ENCODE results near the gene CFAP300. TPM values are rescaled to one million over a fixed set of nuclear protein-coding genes. Genes with fewer than 3 reads are reported as not detected.

The CFAP300 gene
- total and polyA plus RNA-seq, 2 donors (not counting 1 experiment from before 2014, with no cell fraction given): not detected

- no peaks in the 10 kb centered on the region for H3K9me3 Mint-ChIP-seq (ENCODE audit: insufficient read depth)
- no peak overlapping the region for H3K27ac Mint-ChIP-seq
- POLR2A ChIA-PET: no interaction called here
Measured at GRCh38 chr11:102006835-102007566, 40.2 kb upstream of the CFAP300 start.

More at GRCh38 chr11:102006835-102007566, 40.2 kb upstream of the CFAP300 start:
- ATAC-seq (ENCODE audit: low read depth) (no peak), DNase-seq (no peak)
- H3K79me2 ChIP-seq (ENCODE audit: control insufficient read depth, insufficient read depth, low read length): no peaks in the 10 kb centered on the region
- no peak overlapping the region for H3K27ac ChIP-seq (ENCODE audit: low read length in 2 of 2)
- no peak overlapping the region for H3K4me3 ChIP-seq (ENCODE audit: control extremely low read depth in 1 of 5, extremely low read depth in 1 of 5, insufficient read depth in 1 of 5, low read depth in 2 of 5, low read length in 4 of 5)
- Mint-ChIP-seq H3K4me1 (no peaks in the 10 kb centered on the region), H3K4me3 (no peak overlapping the region), H3K27me3 (peaks cover 12% of the 10 kb centered on the region)
- no peak overlapping the region for H3K9ac ChIP-seq (ENCODE audit: low read length)
- TF ChIP-seq EZH2 (IDR thresholded peaks at IDR 0.05; ENCODE audit: borderline replicate concordance, insufficient read depth, low read depth, low read length, poor library complexity, severe bottlenecking) (no peak), CTCF (IDR thresholded peaks at IDR 0.05) (no peak)
- H3K4me2 ChIP-seq (replicated peaks; ENCODE audit: low read depth, low read length, poor library complexity, severe bottlenecking): no peak overlapping the region
- H3K36me3 ChIP-seq (replicated peaks in 1 of 2; ENCODE audit: control extremely low read depth in 1 of 2, control insufficient read depth in 1 of 2, extremely low read depth in 1 of 2, insufficient read depth in 2 of 2, low read length in 1 of 2): no peaks in the 10 kb centered on the region
- H4K20me1 ChIP-seq (ENCODE audit: control insufficient read depth, insufficient read depth, low read length, poor library complexity, severe bottlenecking): no peaks in the 10 kb centered on the region
- H3K9me3 ChIP-seq (ENCODE audit: control extremely low read depth in 1 of 3, control insufficient read depth in 2 of 3, insufficient read depth in 1 of 3, low read length in 2 of 3): no peaks in the 10 kb centered on the region
- H2AFZ ChIP-seq (ENCODE audit: insufficient read depth, low read depth, low read length, poor library complexity, severe bottlenecking): no peak overlapping the region
- no CpG with 5 or more reads among the region's 7 CpGs for WGBS (ENCODE audit: insufficient coverage)
- intact Hi-C loops (cut with micrococcal nuclease): loop anchor here (1.0 to 5.0 kb wide), 2 partner anchors 147 to 605 kb away; no protein-coding TSS in a partner anchor
- H3K27me3 ChIP-seq (replicated peaks in 1 of 4; ENCODE audit: control extremely low read depth in 1 of 4, control insufficient read depth in 3 of 4, insufficient read depth in 4 of 4, low read length in 3 of 4): peaks cover 0 to 5% (median 0%) of the 10 kb centered on the region in 4 experiments
- H3K4me1 ChIP-seq (ENCODE audit: control insufficient read depth in 2 of 2, insufficient read depth in 2 of 2, low read length in 2 of 2): no peaks in the 10 kb centered on the region
- CTCF ChIA-PET: interaction anchor here (0.7 to 8.3 kb wide), 30 partner anchors 8 to 1430 kb away, joined by 3 to 423 read pairs (median 5); partner anchors contain the start of gene CEP126

All from B cell (primary cell).